DOHH2 (cell line): Measurements from ENCODE around the gene SYNRG.
A peak's percentile ranks its signal among the peaks of the same experiment; 100 is the strongest.

ENCODE experiments used
- H3F3A ChIP-seq: fragments of 200-600 bp; sonication (generic), shearing (Covaris generic); 2 replicates; pipeline ENCODE4 v1.6.0; 2016; ENCODE audit warnings: antibody characterized with exemption, mild to moderate bottlenecking; ENCODE audit not compliant: control insufficient read depth, insufficient read depth
- H3K27ac ChIP-seq: fragments of 200-600 bp; sonication (generic); 2 replicates; pipeline ENCODE4 v1.5.1; 2014; ENCODE audit warnings: low read depth, mild to moderate bottlenecking, low read length, moderate library complexity
- H3K27me3 ChIP-seq: fragments of 200-600 bp; sonication (generic); 2 replicates; pipeline ENCODE4 v1.6.1; 2014; ENCODE audit warnings: mild to moderate bottlenecking, low read length, mixed read lengths; ENCODE audit not compliant: control insufficient read depth
- H3K36me3 ChIP-seq: fragments of 200-600 bp; sonication (generic); 2 replicates; pipeline ENCODE4 v1.6.1; 2014; ENCODE audit warnings: mild to moderate bottlenecking, low read length, moderate library complexity, mixed read lengths; ENCODE audit not compliant: control insufficient read depth
- H3K4me1 ChIP-seq: fragments of 200-600 bp; sonication (generic); 2 replicates; pipeline ENCODE4 v1.6.1; 2014; ENCODE audit warnings: mild to moderate bottlenecking, low read length, mixed read lengths; ENCODE audit not compliant: control insufficient read depth
- H3K4me2 ChIP-seq: fragments of 200-600 bp; sonication (generic); 2 replicates; pipeline ENCODE4 v1.6.0; 2014; ENCODE audit warnings: mild to moderate bottlenecking, low read length, moderate library complexity
- H3K4me3 ChIP-seq: fragments of 200-600 bp; sonication (generic); 2 replicates; pipeline ENCODE4 v1.5.1; 2014; ENCODE audit warnings: mild to moderate bottlenecking, low read length, mixed read lengths
- H3K79me2 ChIP-seq: fragments of 200-600 bp; sonication (generic); 2 replicates; pipeline ENCODE4 v1.6.1; 2014; ENCODE audit warnings: mild to moderate bottlenecking, low read length, mixed read lengths; ENCODE audit not compliant: control insufficient read depth
- H3K9me2 ChIP-seq: fragments of 200-600 bp; sonication (generic); replicated peaks from 2 replicates; pipeline ENCODE4 v1.6.1; 2014; ENCODE audit warnings: mild to moderate bottlenecking, low read length, mixed read lengths; ENCODE audit not compliant: control insufficient read depth
- H3K9me3 ChIP-seq: fragments of 200-600 bp; sonication (generic); 2 replicates; pipeline ENCODE4 v1.6.1; 2014; ENCODE audit warnings: antibody characterized with exemption, low read length, mixed read lengths; ENCODE audit not compliant: control insufficient read depth, insufficient read depth
- H4K20me1 ChIP-seq: fragments of 200-600 bp; sonication (generic); 2 replicates; pipeline ENCODE4 v1.6.0; 2014; ENCODE audit warnings: low read depth, mild to moderate bottlenecking, antibody characterized with exemption, low read length, moderate library complexity; ENCODE audit not compliant: control insufficient read depth, insufficient read depth
- CTCF ChIP-seq: fragments of 200-600 bp; sonication (generic); IDR thresholded peaks from one replicate; pipeline ENCODE4 v1.5.1; 2014; ENCODE audit warnings: antibody characterized with exemption, mild to moderate bottlenecking, low read depth, low read length; ENCODE audit not compliant: poor library complexity, severe bottlenecking
- EZH2phosphoT487 ChIP-seq: fragments of 200-600 bp; sonication (generic); IDR thresholded peaks from 2 replicates; pipeline ENCODE4 v1.6.1; 2017; ENCODE audit warnings: borderline replicate concordance, mild to moderate bottlenecking, antibody characterized with exemption, low read length, moderate library complexity, mixed read lengths

Gene SYNRG

GRCh38 chr17:37483311-37484039 lies 125.7 kb downstream of the SYNRG start:
- Histone ChIP-seq H3K79me2 (no peaks in the 10 kb centered on the region), H4K20me1 (no peaks in the 10 kb centered on the region), H3K4me2 (peak overlapping the region; percentile 53), H3K4me3 (peak overlapping the region; percentile 27), H3K9me2 (no peaks in the 10 kb centered on the region), H3K27ac (peak overlapping the region; percentile 7; the same call in 1 of the 2 replicates), H3K27me3 (no peaks in the 10 kb centered on the region), H3K36me3 (peaks cover 14% of the 10 kb centered on the region), H3K4me1 (peaks cover 23% of the 10 kb centered on the region), H3K9me3 (no peaks in the 10 kb centered on the region), H3F3A (peaks cover 18% of the 10 kb centered on the region; the same call in 1 of the 2 replicates)
- TF ChIP-seq CTCF (no peak), EZH2phosphoT487 (no peak)

GRCh38 chr17:37481001-37481665 lies 128.1 kb downstream of the SYNRG start:
- no peaks in the 10 kb centered on the region for H3K27me3 ChIP-seq
- no peak overlapping the region for H3K4me2 ChIP-seq
- H3K4me1 ChIP-seq = peaks cover 22% of the 10 kb centered on the region
- peaks cover 33% of the 10 kb centered on the region for H3K36me3 ChIP-seq
- H3K9me2 ChIP-seq = no peaks in the 10 kb centered on the region
- no peaks in the 10 kb centered on the region for H3K79me2 ChIP-seq
- H3F3A ChIP-seq = 0 out of 2 replicates have a peak, but pooled peaks cover 6% of the 10 kb centered on the region
- H4K20me1 ChIP-seq = no peaks in the 10 kb centered on the region
- no peak overlapping the region for H3K4me3 ChIP-seq
- H3K27ac ChIP-seq = no peak overlapping the region
- no peaks in the 10 kb centered on the region for H3K9me3 ChIP-seq
- TF ChIP-seq CTCF = no peak
- TF ChIP-seq EZH2phosphoT487 = no peak

- Histone ChIP-seq H3K27ac (no peak overlapping the region), H3K4me2 (no peak overlapping the region), H3K79me2 (no peaks in the 10 kb centered on the region), H3K36me3 (peaks cover 40% of the 10 kb centered on the region), H3F3A (0 out of 2 replicates have a peak, but pooled peaks cover 5% of the 10 kb centered on the region), H3K4me1 (peaks cover 22% of the 10 kb centered on the region), H3K9me2 (no peaks in the 10 kb centered on the region), H3K27me3 (no peaks in the 10 kb centered on the region), H3K4me3 (no peak overlapping the region), H3K9me3 (no peaks in the 10 kb centered on the region), H4K20me1 (no peaks in the 10 kb centered on the region)
- no peak for TF ChIP-seq CTCF
- TF ChIP-seq EZH2phosphoT487 = no peak
Observed at GRCh38 chr17:37480427-37480826, 128.8 kb downstream of the SYNRG start.
